ENCODE measurements around the gene ITGB3. TPM values are rescaled to one million over a fixed set of nuclear protein-coding genes. Genes with fewer than 3 reads are reported as not detected.
A peak's percentile ranks its signal among the peaks of the same experiment; 100 is the strongest.

The ITGB3 gene
- total RNA-seq = 4.1 and 4.7 TPM in 2 replicates

DNA sequence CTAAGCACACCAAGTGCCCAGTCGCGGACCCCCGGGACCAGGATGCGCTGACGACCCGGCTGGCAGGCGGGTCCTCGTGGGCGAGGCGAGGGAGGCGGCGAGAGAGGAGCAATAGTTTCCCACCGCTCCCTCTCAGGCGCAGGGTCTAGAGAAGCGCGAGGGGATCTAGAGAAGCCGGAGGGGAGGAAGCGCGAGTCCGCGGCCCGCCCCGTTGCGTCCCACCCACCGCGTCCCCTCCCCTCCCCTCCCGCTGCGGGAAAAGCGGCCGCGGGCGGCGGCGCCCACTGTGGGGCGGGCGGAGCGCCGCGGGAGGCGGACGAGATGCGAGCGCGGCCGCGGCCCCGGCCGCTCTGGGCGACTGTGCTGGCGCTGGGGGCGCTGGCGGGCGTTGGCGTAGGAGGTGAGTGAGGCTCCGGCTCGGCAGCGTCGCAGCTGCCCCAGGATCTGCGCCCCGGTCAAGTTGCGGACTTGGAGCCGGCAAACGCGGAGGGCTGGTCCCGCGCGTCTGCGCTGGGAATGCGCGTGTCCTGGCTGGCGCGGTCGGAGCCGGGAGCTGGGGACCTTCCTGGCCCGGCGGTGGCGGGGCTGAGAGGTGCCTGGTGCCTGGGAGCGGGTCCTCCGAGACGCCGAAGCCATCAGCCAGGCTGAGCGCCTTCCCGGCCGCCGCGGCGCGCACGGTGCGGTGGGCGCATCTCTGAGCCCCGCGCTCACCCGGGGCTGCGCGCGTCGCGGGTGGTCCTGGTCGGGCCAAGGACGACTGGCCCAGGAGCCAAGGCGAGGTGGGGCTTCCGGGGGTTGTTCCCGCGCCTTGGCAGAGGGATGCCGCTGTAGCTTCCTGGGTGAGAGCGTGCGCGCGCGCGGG, at the start of gene ITGB3:
Gene ITGB3, plus strand, starts transcription at position 287 of the 862 bp plus-strand sequence. Its CDS starts 35 bp downstream, at position 322.
- H3K27ac Mint-ChIP-seq = peak within 1 kb of the TSS; percentile 74

DNA sequence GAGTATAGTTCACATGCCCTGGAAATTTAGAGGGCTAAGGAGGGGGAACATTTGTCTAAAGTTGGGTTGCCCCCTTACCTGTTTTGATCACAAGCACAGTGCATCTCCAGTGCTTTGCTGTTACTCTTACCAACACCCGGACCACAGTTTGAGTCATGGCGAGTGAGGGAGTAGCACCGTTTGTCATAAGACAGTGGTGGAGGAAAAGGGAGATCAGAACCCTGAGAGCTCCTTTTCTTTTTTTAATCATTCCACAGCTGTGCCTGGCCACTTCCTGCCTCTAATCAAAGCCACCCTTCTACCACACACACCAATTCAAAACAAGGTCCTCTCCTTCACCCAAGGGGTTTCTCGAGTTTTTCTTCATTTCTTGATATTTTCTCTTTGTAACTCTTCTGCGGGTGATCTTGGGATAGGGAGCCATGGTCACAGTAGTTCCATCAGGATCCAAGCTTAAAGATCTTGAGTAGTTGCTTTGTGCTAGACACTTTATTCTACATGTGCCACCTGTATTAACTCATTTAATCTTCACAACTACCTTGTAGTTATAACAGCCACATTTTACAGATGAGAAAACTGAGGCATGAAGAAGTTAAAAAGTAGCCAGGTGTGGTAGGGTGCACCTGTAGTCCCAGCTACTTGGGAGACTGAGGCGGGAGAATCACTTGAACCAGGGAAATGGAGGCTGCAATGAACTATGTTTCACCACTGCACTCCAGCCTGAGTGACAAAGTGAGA, 49.5 kb upstream of the ITGB3 start:
- ATAC-seq (ENCODE audit: low read depth) (no peak), DNase-seq (no peak)
- ChIA-PET POLR2A (interaction anchor here (0.7 to 5.0 kb wide), 7 partner anchors 12 to 487 kb away, joined by 3 to 50 read pairs (median 4); partner anchors contain the start of genes CDC27 and EFCAB13), CTCF (interaction anchor here (0.8 to 1.3 kb wide), 3 partner anchors 13 to 111 kb away, joined by 3 to 4 read pairs (median 3); partner anchors contain the start of gene CDC27)
- H3K9me3 Mint-ChIP-seq = no peaks in the 10 kb centered on the region
- H3K27me3 Mint-ChIP-seq = no peaks in the 10 kb centered on the region
- intact Hi-C loops (cut with micrococcal nuclease) = loop anchor here (10.0 kb wide), 1 partner anchor 1991 kb away; no protein-coding TSS in a partner anchor
- TF ChIP-seq, protein P1, sequence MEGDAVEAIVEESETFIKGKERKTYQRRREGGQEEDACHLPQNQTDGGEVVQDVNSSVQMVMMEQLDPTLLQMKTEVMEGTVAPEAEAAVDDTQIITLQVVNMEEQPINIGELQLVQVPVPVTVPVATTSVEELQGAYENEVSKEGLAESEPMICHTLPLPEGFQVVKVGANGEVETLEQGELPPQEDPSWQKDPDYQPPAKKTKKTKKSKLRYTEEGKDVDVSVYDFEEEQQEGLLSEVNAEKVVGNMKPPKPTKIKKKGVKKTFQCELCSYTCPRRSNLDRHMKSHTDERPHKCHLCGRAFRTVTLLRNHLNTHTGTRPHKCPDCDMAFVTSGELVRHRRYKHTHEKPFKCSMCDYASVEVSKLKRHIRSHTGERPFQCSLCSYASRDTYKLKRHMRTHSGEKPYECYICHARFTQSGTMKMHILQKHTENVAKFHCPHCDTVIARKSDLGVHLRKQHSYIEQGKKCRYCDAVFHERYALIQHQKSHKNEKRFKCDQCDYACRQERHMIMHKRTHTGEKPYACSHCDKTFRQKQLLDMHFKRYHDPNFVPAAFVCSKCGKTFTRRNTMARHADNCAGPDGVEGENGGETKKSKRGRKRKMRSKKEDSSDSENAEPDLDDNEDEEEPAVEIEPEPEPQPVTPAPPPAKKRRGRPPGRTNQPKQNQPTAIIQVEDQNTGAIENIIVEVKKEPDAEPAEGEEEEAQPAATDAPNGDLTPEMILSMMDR (IDR thresholded peaks at IDR 0.05) = no peak
- H3K27ac Mint-ChIP-seq = peak overlapping the region; percentile 98
- H3K4me1 Mint-ChIP-seq = peaks cover 79% of the 10 kb centered on the region
- H3K36me3 Mint-ChIP-seq (ENCODE audit: low read depth) = no peaks in the 10 kb centered on the region
- H3K4me3 Mint-ChIP-seq = peak overlapping the region; percentile 80

More for the DNA sequence above, at the start of gene ITGB3:
- no peaks in the 10 kb centered on the region for H3K27me3 Mint-ChIP-seq
- DNase-seq = peak; percentile 78
- peak within 1 kb of the TSS; percentile 91 for H3K4me3 Mint-ChIP-seq
- peaks cover 3% of the 10 kb centered on the region for H3K36me3 Mint-ChIP-seq (ENCODE audit: low read depth)
- ChIA-PET POLR2A (interaction anchor here (0.6 to 2.1 kb wide), 8 partner anchors 12 to 133 kb away, joined by 3 to 13 read pairs (median 4); partner anchors contain the start of gene EFCAB13), CTCF (interaction anchor here (0.7 to 1.4 kb wide), 3 partner anchors 26 to 62 kb away, joined by 4 to 6 read pairs (median 5); no protein-coding TSS in a partner anchor)
- peak; percentile 97 for ATAC-seq (ENCODE audit: low read depth)
- no peaks in the 10 kb centered on the region for H3K9me3 Mint-ChIP-seq
- H3K4me1 Mint-ChIP-seq = peaks cover 17% of the 10 kb centered on the region
- TF ChIP-seq, protein P1 (IDR thresholded peaks at IDR 0.05) = no peak
- intact Hi-C loops (cut with micrococcal nuclease) = loop anchor here (1.0 to 10.0 kb wide), 7 partner anchors 9 to 641 kb away; partner anchors contain the start of genes EFCAB13 and SP2

DNA sequence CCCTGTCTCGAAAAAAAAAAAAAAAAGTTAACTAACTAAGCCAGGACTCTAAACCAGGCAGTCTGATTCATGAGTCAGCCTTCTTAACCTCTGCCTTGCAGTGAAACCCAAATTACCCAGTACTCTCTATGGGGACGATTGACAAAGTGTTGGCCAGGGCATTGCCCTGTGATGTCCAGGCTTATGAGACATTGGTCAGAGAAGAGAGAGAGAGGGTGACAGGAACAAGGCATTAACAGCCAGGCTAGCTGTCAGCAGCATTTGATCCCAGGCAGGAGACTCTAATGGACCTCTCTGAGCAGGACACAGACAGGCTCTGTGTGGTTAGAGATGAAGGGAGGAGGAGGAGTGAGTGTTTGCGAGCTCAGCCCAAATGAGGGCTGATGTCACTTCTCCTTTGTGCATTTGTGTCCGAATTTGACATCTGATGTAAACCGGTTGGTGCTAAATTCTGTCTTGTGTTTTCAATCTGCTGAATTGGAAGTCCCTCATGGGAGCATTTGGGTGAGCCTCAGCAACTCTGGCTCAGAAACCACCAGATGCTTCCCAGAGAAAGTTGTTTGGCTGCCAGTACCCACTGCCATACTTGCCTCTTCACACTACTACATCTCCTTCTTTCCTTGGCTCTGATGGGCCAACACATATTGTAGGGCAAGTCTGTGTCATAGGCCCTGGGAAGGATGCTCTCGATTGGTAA, 48.8 kb upstream of the ITGB3 start:
- POLR2A ChIA-PET = interaction anchor here (0.6 to 5.0 kb wide), 14 partner anchors 10 to 486 kb away, joined by 3 to 50 read pairs (median 4); partner anchors contain the start of genes CDC27 and EFCAB13
- ATAC-seq (ENCODE audit: low read depth) (peak; percentile 66), DNase-seq (peak; percentile 44)
- Mint-ChIP-seq H3K27me3 (no peaks in the 10 kb centered on the region), H3K9me3 (no peaks in the 10 kb centered on the region), H3K36me3 (ENCODE audit: low read depth) (no peaks in the 10 kb centered on the region), H3K4me1 (peaks cover 81% of the 10 kb centered on the region), H3K4me3 (peak overlapping the region; percentile 80), H3K27ac (peak overlapping the region; percentile 98)
- intact Hi-C loops (cut with micrococcal nuclease) = loop anchor here (1.0 to 10.0 kb wide), 7 partner anchors 13 to 1990 kb away; partner anchors contain the start of genes CDC27 and EFCAB13
- CTCF ChIA-PET = interaction anchor here (0.9 to 1.3 kb wide), 5 partner anchors 16 to 111 kb away, joined by 3 to 4 read pairs (median 3); partner anchors contain the start of gene CDC27
- TF ChIP-seq, protein P1 (IDR thresholded peaks at IDR 0.05) = no peak

DNA sequence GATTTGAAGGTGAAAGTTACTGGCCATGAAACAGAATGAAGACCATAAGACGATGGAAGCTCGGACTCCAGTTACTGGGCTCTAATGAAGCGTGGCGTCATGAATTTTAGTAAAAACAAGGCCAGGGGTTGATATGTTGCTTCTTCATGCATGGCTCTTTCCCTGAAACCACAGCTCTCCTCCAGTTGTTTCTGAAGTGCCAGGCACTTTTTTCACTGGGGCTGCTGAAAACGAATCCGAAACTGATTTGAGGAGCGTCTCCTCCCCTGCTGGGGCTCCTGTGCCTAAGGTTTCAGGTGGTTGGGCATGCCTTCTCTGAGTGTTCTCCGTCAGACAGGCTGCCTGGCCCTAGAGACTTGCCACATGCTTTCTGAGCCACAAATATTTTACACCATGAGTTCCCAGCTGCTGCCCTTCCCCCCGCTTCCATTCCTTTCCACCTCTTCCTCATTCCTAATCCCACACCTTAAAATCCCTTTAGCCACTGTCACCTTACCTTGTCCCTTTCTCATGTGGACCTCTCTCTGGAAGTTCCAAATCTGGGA, 48.1 kb upstream of the ITGB3 start:
- H3K27me3 Mint-ChIP-seq = no peaks in the 10 kb centered on the region
- intact Hi-C loops (cut with micrococcal nuclease) = loop anchor here (1.0 to 10.0 kb wide), 7 partner anchors 13 to 1989 kb away; partner anchors contain the start of genes CDC27 and EFCAB13
- no peaks in the 10 kb centered on the region for H3K36me3 Mint-ChIP-seq (ENCODE audit: low read depth)
- peak overlapping the region; percentile 80 for H3K4me3 Mint-ChIP-seq
- CTCF ChIA-PET = interaction anchor here (0.9 to 1.1 kb wide), 3 partner anchors 24 to 110 kb away, joined by 3 read pairs; no protein-coding TSS in a partner anchor
- H3K27ac Mint-ChIP-seq = peak overlapping the region; percentile 98
- POLR2A ChIA-PET = interaction anchor here (0.6 to 5.0 kb wide), 13 partner anchors 11 to 118 kb away, joined by 3 to 50 read pairs (median 4); partner anchors contain the start of genes CDC27 and EFCAB13
- ATAC-seq (ENCODE audit: low read depth) (peak; percentile 78), DNase-seq (peak; percentile 45)
- H3K4me1 Mint-ChIP-seq = peaks cover 74% of the 10 kb centered on the region
- TF ChIP-seq, protein P1 (IDR thresholded peaks at IDR 0.05) = no peak
- no peaks in the 10 kb centered on the region for H3K9me3 Mint-ChIP-seq

All from activated B cell treated with CpG ODN at 0.5 μM for 24 hours (primary cell).